Liver (tissue), 9 donors: Measurements from ENCODE around the gene ITGA4. TPM values are rescaled to one million over a fixed set of nuclear protein-coding genes. Genes with fewer than 3 reads are reported as not detected.

Experiments
- DNase-seq: peaks from one replicate; pipeline ENCODE4 v3.0.0-alpha.2; 2017; ENCODE audit warnings: low spot score
- H3K27ac ChIP-seq, 2 donors: one replicate each; pipeline ENCODE4 v1.7.0; 2013; ENCODE audit warnings: inconsistent platforms in 2 of 2, low read length in 2 of 2, control low read depth in 1 of 2, low read depth in 1 of 2, mild to moderate bottlenecking in 1 of 2
- H3K27me3 ChIP-seq, 4 donors: one replicate each; pipeline versions ENCODE4 v1.6.1 to v1.7.0; 2013; ENCODE audit warnings: low read length in 3 of 4, inconsistent platforms in 1 of 4, mild to moderate bottlenecking in 1 of 4, moderate library complexity in 1 of 4; ENCODE audit not compliant: control insufficient read depth in 4 of 4, insufficient read depth in 4 of 4
- H3K36me3 ChIP-seq, 4 donors: one replicate each; pipeline versions ENCODE4 v1.6.1 to v1.7.0; 2013; ENCODE audit warnings: low read length in 3 of 4, mild to moderate bottlenecking in 3 of 4, low read depth in 1 of 4, moderate library complexity in 1 of 4; ENCODE audit not compliant: control insufficient read depth in 4 of 4, insufficient read depth in 3 of 4
- H3K4me1 ChIP-seq, 4 donors: one replicate each; pipeline versions ENCODE4 v1.6.1 to v1.7.0; 2013; ENCODE audit warnings: low read length in 3 of 4, mild to moderate bottlenecking in 3 of 4, moderate library complexity in 1 of 4; ENCODE audit not compliant: control insufficient read depth in 4 of 4, insufficient read depth in 4 of 4
- H3K4me3 ChIP-seq, 3 donors: one replicate each; pipeline versions ENCODE4 v1.6.1 to v1.7.0; 2013; ENCODE audit warnings: low read length in 3 of 3, control low read depth in 1 of 3, low read depth in 1 of 3, mild to moderate bottlenecking in 1 of 3
- H3K9ac ChIP-seq, 2 donors: one replicate each; pipeline ENCODE4 v1.7.0; 2013; ENCODE audit warnings: low read length in 2 of 2, mild to moderate bottlenecking in 2 of 2, moderate library complexity in 2 of 2, control low read depth in 1 of 2, low read depth in 1 of 2
- H3K9me3 ChIP-seq, 4 donors: one replicate each; pipeline versions ENCODE4 v1.6.1 to v1.7.0; 2013; ENCODE audit warnings: low read length in 3 of 4; ENCODE audit not compliant: control insufficient read depth in 4 of 4
- ATF3 ChIP-seq: IDR thresholded peaks from 2 replicates; pipeline ENCODE4 v1.6.1; 2016; ENCODE audit warnings: antibody characterized with exemption
- CTCF ChIP-seq: fragments of 150-350 bp; IDR thresholded peaks from 2 replicates; pipeline ENCODE4 v1.5.1; 2017; ENCODE audit warnings: improper control_type of control experiment, low read depth, low read length; ENCODE audit not compliant: missing input control
- EGR1 ChIP-seq, 2 donors: IDR thresholded peaks; 2 replicates each; pipeline ENCODE4 v1.6.1; 2016 to 2018; ENCODE audit warnings: antibody characterized with exemption in 2 of 2, low read depth in 2 of 2
- FOXA1 ChIP-seq: IDR thresholded peaks from 2 replicates; pipeline ENCODE4 v1.6.1; 2016; ENCODE audit warnings: antibody characterized with exemption
- FOXA2 ChIP-seq: IDR thresholded peaks from 2 replicates; pipeline ENCODE4 v1.6.1; 2016; ENCODE audit warnings: antibody characterized with exemption
- GABPA ChIP-seq, 2 donors: IDR thresholded peaks in 1 of 2; conservative IDR thresholded peaks in 1 of 2; 2 replicates each; pipeline ENCODE4 v1.6.1; 2016; ENCODE audit warnings: antibody characterized with exemption in 2 of 2, mild to moderate bottlenecking in 1 of 2, moderate library complexity in 1 of 2
- HNF4A ChIP-seq, 2 donors: conservative IDR thresholded peaks; 2 replicates each; pipeline ENCODE4 v1.6.1; 2016; ENCODE audit warnings: antibody characterized with exemption in 2 of 2, mild to moderate bottlenecking in 2 of 2
- HNF4G ChIP-seq: IDR thresholded peaks from 2 replicates; pipeline ENCODE4 v1.6.1; 2016; ENCODE audit warnings: antibody characterized with exemption
- JUND ChIP-seq, 2 donors: IDR thresholded peaks; 2 replicates each; pipeline ENCODE4 v1.6.1; 2016; ENCODE audit warnings: antibody characterized with exemption in 2 of 2
- NR2F2 ChIP-seq: IDR thresholded peaks from 2 replicates; pipeline ENCODE4 v1.6.1; 2016; ENCODE audit warnings: antibody characterized with exemption
- RAD21 ChIP-seq, 2 donors: IDR thresholded peaks; 2 replicates each; pipeline ENCODE4 v1.6.1; 2016; ENCODE audit warnings: antibody characterized with exemption in 2 of 2, mild to moderate bottlenecking in 2 of 2
- SP1 ChIP-seq: IDR thresholded peaks from 2 replicates; pipeline ENCODE4 v1.6.1; 2018; ENCODE audit warnings: antibody characterized with exemption, mild to moderate bottlenecking
- TAF1 ChIP-seq: conservative IDR thresholded peaks from 2 replicates; pipeline ENCODE4 v1.6.1; 2016; ENCODE audit warnings: antibody characterized with exemption, mild to moderate bottlenecking
- YY1 ChIP-seq: IDR thresholded peaks from 2 replicates; pipeline ENCODE4 v1.6.1; 2016; ENCODE audit warnings: antibody characterized with exemption, mild to moderate bottlenecking
- WGBS: extraction: QIAGEN DNeasy Blood & Tissue Kit; methylation state at CpG from one replicate; pipeline ENCODE4 v1.1.7; 2013; 5-methylcytosine and 5-hydroxymethylcytosine counted together
- polyA plus RNA-seq, 2 donors: library from polyadenylated mRNA; stranded (reverse) in 1 of 2; unstranded in 1 of 2; fragments of 200-250 nt in 1 of 2; fragments of >200 nt in 1 of 2; fragmentation: Nextera tagmentation in 1 of 2; extraction: Ambion mirVana in 1 of 2; gene quantifications; one replicate each; pipeline versions ENCODE4 v1.2.1 to v1.2.3, GENCODE V29; 2013 to 2015
- total RNA-seq, 2 donors: library from RNA; depleted of rRNA; stranded (reverse); fragments of >200 nt; gene quantifications; one replicate each; pipeline ENCODE4 v1.2.3, GENCODE V29; 2014
- TF ChIP-seq, protein P1 (sequence below): IDR thresholded peaks from 2 replicates; pipeline ENCODE4 v1.6.1; 2016; ENCODE audit warnings: antibody characterized with exemption, mild to moderate bottlenecking
- TF ChIP-seq, protein P2 (sequence below): IDR thresholded peaks from 2 replicates; pipeline ENCODE4 v1.6.1; 2016; ENCODE audit warnings: antibody characterized with exemption
- donor health status: healthy.
- donor health status: healthy.
- donor health status: healthy.
- donor health status: healthy.
- donor health status: healthy.

The ITGA4 gene
- total and polyA plus RNA-seq, 4 donors: 1.6 to 142 (median 4.1) TPM

DNA sequence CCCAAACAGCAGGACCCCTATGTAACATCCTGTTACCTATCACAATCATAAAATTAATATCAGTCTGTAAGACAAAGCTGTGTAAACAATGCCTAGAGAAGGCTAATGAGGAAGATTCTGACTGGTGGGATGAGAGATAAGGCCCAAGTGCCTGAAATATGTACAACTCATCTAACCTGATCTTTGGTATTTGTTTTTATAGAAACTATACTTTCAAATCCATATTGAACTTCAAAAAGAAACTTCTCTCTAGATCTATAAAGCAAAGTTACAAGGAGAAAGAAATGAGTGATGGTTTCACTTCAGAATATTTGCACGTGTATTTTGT lies 36.1 kb upstream of the ITGA4 start:
- H3K27ac ChIP-seq: no peak overlapping the region

GRCh38 chr2:181421464-181421863 lies 35.7 kb upstream of the ITGA4 start:
- H3K9me3 ChIP-seq: no peaks in the 10 kb centered on the region
- no peaks in the 10 kb centered on the region for H3K36me3 ChIP-seq
- H3K4me1 ChIP-seq: no peaks in the 10 kb centered on the region
- no peak overlapping the region for H3K4me3 ChIP-seq
- 55% methylated on average over 2 of the region's 2 CpGs for WGBS
- no peaks in the 10 kb centered on the region for H3K27me3 ChIP-seq
- no peak overlapping the region for H3K27ac ChIP-seq
- no peak for DNase-seq
- no peak overlapping the region for H3K9ac ChIP-seq
- TF ChIP-seq YY1 (no peak), RAD21 (IDR thresholded peaks at IDR 0.05) (no peak), ATF3 (no peak), GABPA (IDR thresholded peaks at IDR 0.05 in 1 of 2, conservative IDR thresholded peaks at IDR 0.05 in 1 of 2) (no peak), EGR1 (IDR thresholded peaks at IDR 0.05; ENCODE audit: low read depth in 2 of 2) (no peak), NR2F2 (no peak), HNF4A (conservative IDR thresholded peaks at IDR 0.05) (no peak), TAF1 (no peak), CTCF (no peak), HNF4G (no peak)
- TF ChIP-seq, protein P1, sequence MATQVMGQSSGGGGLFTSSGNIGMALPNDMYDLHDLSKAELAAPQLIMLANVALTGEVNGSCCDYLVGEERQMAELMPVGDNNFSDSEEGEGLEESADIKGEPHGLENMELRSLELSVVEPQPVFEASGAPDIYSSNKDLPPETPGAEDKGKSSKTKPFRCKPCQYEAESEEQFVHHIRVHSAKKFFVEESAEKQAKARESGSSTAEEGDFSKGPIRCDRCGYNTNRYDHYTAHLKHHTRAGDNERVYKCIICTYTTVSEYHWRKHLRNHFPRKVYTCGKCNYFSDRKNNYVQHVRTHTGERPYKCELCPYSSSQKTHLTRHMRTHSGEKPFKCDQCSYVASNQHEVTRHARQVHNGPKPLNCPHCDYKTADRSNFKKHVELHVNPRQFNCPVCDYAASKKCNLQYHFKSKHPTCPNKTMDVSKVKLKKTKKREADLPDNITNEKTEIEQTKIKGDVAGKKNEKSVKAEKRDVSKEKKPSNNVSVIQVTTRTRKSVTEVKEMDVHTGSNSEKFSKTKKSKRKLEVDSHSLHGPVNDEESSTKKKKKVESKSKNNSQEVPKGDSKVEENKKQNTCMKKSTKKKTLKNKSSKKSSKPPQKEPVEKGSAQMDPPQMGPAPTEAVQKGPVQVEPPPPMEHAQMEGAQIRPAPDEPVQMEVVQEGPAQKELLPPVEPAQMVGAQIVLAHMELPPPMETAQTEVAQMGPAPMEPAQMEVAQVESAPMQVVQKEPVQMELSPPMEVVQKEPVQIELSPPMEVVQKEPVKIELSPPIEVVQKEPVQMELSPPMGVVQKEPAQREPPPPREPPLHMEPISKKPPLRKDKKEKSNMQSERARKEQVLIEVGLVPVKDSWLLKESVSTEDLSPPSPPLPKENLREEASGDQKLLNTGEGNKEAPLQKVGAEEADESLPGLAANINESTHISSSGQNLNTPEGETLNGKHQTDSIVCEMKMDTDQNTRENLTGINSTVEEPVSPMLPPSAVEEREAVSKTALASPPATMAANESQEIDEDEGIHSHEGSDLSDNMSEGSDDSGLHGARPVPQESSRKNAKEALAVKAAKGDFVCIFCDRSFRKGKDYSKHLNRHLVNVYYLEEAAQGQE: no peak

More for the DNA sequence above, 36.1 kb upstream of the ITGA4 start:
- H3K4me3 ChIP-seq: no peak overlapping the region
- WGBS: 61% methylated on average over 1 of the region's 1 CpG
- no peaks in the 10 kb centered on the region for H3K4me1 ChIP-seq
- TF ChIP-seq EGR1 (IDR thresholded peaks at IDR 0.05; ENCODE audit: low read depth in 2 of 2) (no peak), RAD21 (IDR thresholded peaks at IDR 0.05) (no peak), GABPA (IDR thresholded peaks at IDR 0.05 in 1 of 2, conservative IDR thresholded peaks at IDR 0.05 in 1 of 2) (no peak), JUND (IDR thresholded peaks at IDR 0.05) (no peak), NR2F2 (no peak), TAF1 (no peak), SP1 (no peak), YY1 (no peak), HNF4A (conservative IDR thresholded peaks at IDR 0.05) (no peak), FOXA2 (no peak), FOXA1 (no peak), CTCF (no peak)
- TF ChIP-seq, protein P2, sequence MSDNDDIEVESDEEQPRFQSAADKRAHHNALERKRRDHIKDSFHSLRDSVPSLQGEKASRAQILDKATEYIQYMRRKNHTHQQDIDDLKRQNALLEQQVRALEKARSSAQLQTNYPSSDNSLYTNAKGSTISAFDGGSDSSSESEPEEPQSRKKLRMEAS: no peak
- TF ChIP-seq, protein P1: no peak
- H3K9me3 ChIP-seq: no peaks in the 10 kb centered on the region
- no peaks in the 10 kb centered on the region for H3K27me3 ChIP-seq
- no peak for DNase-seq
- no peaks in the 10 kb centered on the region for H3K36me3 ChIP-seq
- H3K9ac ChIP-seq: no peak overlapping the region
